PC-3 (cell line): ENCODE results near the gene DYTN. TPM values are rescaled to one million over a fixed set of nuclear protein-coding genes. Genes with fewer than 3 reads are reported as not detected.

Experiments used
- ATAC-seq: fragments of 200-7000 bp; cut with Tn5 transposase; 2 replicates; pipeline ENCODE4 v1.9.1; 2020; ENCODE audit warnings: mild to moderate bottlenecking, moderate library complexity
- BruUV-seq: library from RNA; stranded (reverse); fragments of 400-500 nt; replicated peaks from 2 replicates; lab custom pipeline; 2021; lab: Mats Ljungman, UMichigan
- CTCF ChIA-PET: fragments of 300-600 bp; sonication (Branson Sonifier 250); formaldehyde crosslinking; loops from one replicate; lab custom pipeline; 2022; ENCODE audit warnings: antibody characterized with exemption; lab: Charles Lee
- POLR2A ChIA-PET: fragments of 300-600 bp; sonication (Branson Sonifier 250); formaldehyde crosslinking; loops from one replicate; lab custom pipeline; 2022; ENCODE audit warnings: antibody characterized with exemption; ENCODE audit not compliant: unreplicated experiment; lab: Charles Lee
- DNase-seq: peaks from one replicate; pipeline ENCODE4 v3.0.0-alpha.2; 2015
- H2AFZ ChIP-seq: fragments of 300-600 bp; sonication (generic); 2 replicates; pipeline ENCODE4 v1.6.0; 2016; ENCODE audit warnings: antibody characterized with exemption, low read length
- H3F3A ChIP-seq: fragments of 300-600 bp; sonication (generic); one replicate; pipeline ENCODE4 v1.6.0; 2017; ENCODE audit warnings: antibody characterized with exemption, low read length, control low read depth, mild to moderate bottlenecking; ENCODE audit not compliant: unreplicated experiment
- H3K27ac ChIP-seq: fragments of 300-600 bp; sonication (generic); 2 replicates; pipeline ENCODE4 v1.5.1; 2016; ENCODE audit warnings: mild to moderate bottlenecking, low read length
- H3K27me3 ChIP-seq: fragments of 300-600 bp; sonication (generic); 2 replicates; pipeline ENCODE4 v1.6.1; 2016; ENCODE audit warnings: low read length, mixed read lengths
- H3K36me3 ChIP-seq: fragments of 300-600 bp; sonication (generic); 2 replicates; pipeline ENCODE4 v1.6.1; 2016; ENCODE audit warnings: low read depth, mixed run types, low read length, mixed read lengths
- H3K4me1 ChIP-seq: fragments of 300-600 bp; sonication (generic); 2 replicates; pipeline ENCODE4 v1.5.1; 2016; ENCODE audit warnings: low read length; ENCODE audit not compliant: insufficient read depth
- H3K4me2 ChIP-seq: fragments of 300-600 bp; sonication (generic); 2 replicates; pipeline ENCODE4 v1.6.0; 2016; ENCODE audit warnings: low read length
- H3K4me3 ChIP-seq: fragments of 300-600 bp; sonication (generic); 2 replicates; pipeline ENCODE4 v1.5.1; 2016; ENCODE audit warnings: mild to moderate bottlenecking, low read length, mixed read lengths
- H3K79me2 ChIP-seq: fragments of 300-600 bp; sonication (generic); 2 replicates; pipeline ENCODE4 v1.6.1; 2017; ENCODE audit warnings: low read length, mixed read lengths
- H3K9ac ChIP-seq: fragments of 300-600 bp; sonication (generic); 2 replicates; pipeline ENCODE4 v1.6.0; 2016; ENCODE audit warnings: mild to moderate bottlenecking, low read length
- H3K9me2 ChIP-seq: fragments of 300-600 bp; sonication (generic); replicated peaks from 2 replicates; pipeline ENCODE4 v1.6.1; 2016; ENCODE audit warnings: mixed run types, low read length, mixed read lengths
- H3K9me3 ChIP-seq: fragments of 300-600 bp; sonication (generic); 2 replicates; pipeline ENCODE4 v1.6.1; 2016; ENCODE audit warnings: low read length, mixed read lengths
- H4K20me1 ChIP-seq: fragments of 300-600 bp; sonication (generic); 2 replicates; pipeline ENCODE4 v1.6.1; 2016; ENCODE audit warnings: low read length, mixed read lengths
- CTCF ChIP-seq: fragments of 300-600 bp; sonication (generic); conservative IDR thresholded peaks from 2 replicates; pipeline ENCODE4 v1.5.1; 2017; ENCODE audit warnings: antibody characterized with exemption, low read depth, mild to moderate bottlenecking, low read length
- EZH2 ChIP-seq: fragments of 300-600 bp; sonication (generic); IDR thresholded peaks from one replicate; pipeline ENCODE4 v1.6.1; 2017; ENCODE audit warnings: antibody characterized with exemption, mild to moderate bottlenecking, low read length; ENCODE audit not compliant: unreplicated experiment
- EZH2phosphoT487 ChIP-seq: fragments of 300-600 bp; sonication (generic); IDR thresholded peaks from 2 replicates; pipeline ENCODE4 v1.6.1; 2018; ENCODE audit warnings: mild to moderate bottlenecking, antibody characterized with exemption, low read length, borderline replicate concordance
- intact Hi-C: fragments of 100-400 bp; cut with micrococcal nuclease; formaldehyde crosslinking; loops from 2 replicates; pipeline ENCODE4 v1.9.0; 2023
- total RNA-seq: library from RNA; depleted of rRNA; stranded (reverse); fragments of >200 nt; gene quantifications from 2 replicates; pipeline ENCODE4 v1.2.3, GENCODE V29; 2014

Gene DYTN
- total RNA-seq, 1 experiment from 2014 or later = not detected

GRCh38 chr2:206733341-206733740 lies 15.1 kb upstream of the DYTN start:
- peaks cover 13% of the 10 kb centered on the region; the same call in 1 of the 2 replicates for H3K27me3 ChIP-seq
- H3K4me1 ChIP-seq = peaks cover 4% of the 10 kb centered on the region
- POLR2A ChIA-PET = no interaction called here
- no peak overlapping the region for H3K27ac ChIP-seq
- no peak overlapping the region for H2AFZ ChIP-seq
- no peaks in the 10 kb centered on the region for H3K9me2 ChIP-seq
- CTCF ChIA-PET = no interaction called here
- no peak overlapping the region for H3K4me2 ChIP-seq
- no peak for DNase-seq
- no peak overlapping the region for H3K4me3 ChIP-seq
- intact Hi-C loops = no loop called here
- ATAC-seq = no peak
- no TSS peak for BruUV-seq
- no peaks in the 10 kb centered on the region for H3K79me2 ChIP-seq
- H3K36me3 ChIP-seq = no peaks in the 10 kb centered on the region
- TF ChIP-seq EZH2phosphoT487 (no peak), CTCF (no peak), EZH2 (no peak)
- no peaks in the 10 kb centered on the region for H3K9me3 ChIP-seq
- H3F3A ChIP-seq = no peaks in the 10 kb centered on the region
- H4K20me1 ChIP-seq = no peaks in the 10 kb centered on the region
- no peak overlapping the region for H3K9ac ChIP-seq

GRCh38 chr2:206728277-206729199 lies 10.3 kb upstream of the DYTN start:
- H3K79me2 ChIP-seq = no peaks in the 10 kb centered on the region
- H3K4me1 ChIP-seq = peaks cover 7% of the 10 kb centered on the region
- no peak overlapping the region for H3K4me3 ChIP-seq
- peak; percentile 99 for ATAC-seq
- no peaks in the 10 kb centered on the region for H3K9me3 ChIP-seq
- H2AFZ ChIP-seq = no peak overlapping the region
- intact Hi-C loops = no loop called here
- H3K36me3 ChIP-seq = no peaks in the 10 kb centered on the region
- DNase-seq = peak; percentile 82
- no peak overlapping the region for H3K9ac ChIP-seq
- peaks cover 13% of the 10 kb centered on the region; the same call in 1 of the 2 replicates for H3K27me3 ChIP-seq
- no peaks in the 10 kb centered on the region for H3F3A ChIP-seq
- H3K9me2 ChIP-seq = no peaks in the 10 kb centered on the region
- BruUV-seq = no TSS peak
- POLR2A ChIA-PET = interaction anchor here (0.6 kb wide), 1 partner anchor 1464 kb away, joined by 5 read pairs; no protein-coding TSS in a partner anchor
- H3K27ac ChIP-seq = no peak overlapping the region
- CTCF ChIA-PET = interaction anchor here (0.5 kb wide), 1 partner anchor 52 kb away, joined by 4 read pairs; no protein-coding TSS in a partner anchor
- no peaks in the 10 kb centered on the region for H4K20me1 ChIP-seq
- no peak for TF ChIP-seq CTCF
- TF ChIP-seq EZH2 = no peak
- TF ChIP-seq EZH2phosphoT487 = no peak
- 0 out of 2 replicates have a peak overlapping the region, but pooled peaks have one; percentile 8 for H3K4me2 ChIP-seq
